Coronary artery (tissue), 2 donors: ENCODE data around the gene DNAH8.

ENCODE experiments used
- DNase-seq: peaks from one replicate; pipeline ENCODE4 v3.0.0-alpha.2; 2017; ENCODE audit warnings: low spot score
- H3K27ac ChIP-seq, 2 donors: fragments of 200-600 bp; sonication (generic); one replicate each; pipeline ENCODE4 v1.5.1; 2016 to 2019
- H3K4me3 ChIP-seq: fragments of 200-600 bp; sonication (generic); 2 replicates; pipeline ENCODE4 v1.5.1; 2016; ENCODE audit warnings: mild to moderate bottlenecking, moderate library complexity
- CTCF ChIP-seq: fragments of 200-600 bp; sonication (generic); IDR thresholded peaks from one replicate; pipeline ENCODE4 v1.5.1; 2019; ENCODE audit warnings: antibody characterized with exemption

The DNAH8 gene

DNA sequence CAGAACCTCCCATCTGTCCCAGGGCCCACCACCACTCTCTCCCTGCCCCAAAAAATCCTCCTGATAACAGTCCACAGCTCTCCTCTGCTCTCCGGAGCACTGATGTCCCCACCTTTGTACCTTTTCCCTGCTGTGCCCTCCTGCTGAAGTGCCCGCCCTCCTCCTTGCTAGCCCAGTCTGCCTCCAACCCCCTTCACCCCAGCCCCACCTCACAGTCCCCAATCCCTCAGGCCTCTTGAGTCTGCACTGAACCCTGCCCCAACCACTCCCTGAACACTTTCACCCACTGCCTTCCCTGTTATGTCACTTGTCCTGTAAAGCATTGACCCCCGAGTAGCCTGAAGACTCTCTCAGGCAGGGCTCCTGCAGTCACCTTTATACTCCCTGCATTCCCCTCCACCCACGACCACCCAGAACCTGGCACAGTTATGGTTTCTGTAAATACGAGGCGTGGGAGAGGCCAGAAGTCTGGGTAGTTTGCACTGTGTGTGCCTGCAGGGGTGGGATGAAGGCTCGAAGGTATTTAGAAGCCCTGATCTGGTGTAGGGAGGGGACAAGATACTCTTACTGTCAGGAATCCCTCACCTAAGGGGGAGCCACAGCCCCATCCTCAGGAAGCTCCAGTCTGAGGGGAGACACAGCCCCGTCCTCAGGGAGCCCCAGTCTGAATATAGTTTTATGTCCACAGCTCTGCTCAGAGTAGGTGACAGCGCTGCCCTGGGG lies 338.9 kb downstream of the DNAH8 start:
- no peak for DNase-seq
- Histone ChIP-seq H3K4me3 (no peak overlapping the region), H3K27ac (no peak overlapping the region)
- no peak for TF ChIP-seq CTCF

- no peak for DNase-seq
- no peak for TF ChIP-seq CTCF
- Histone ChIP-seq H3K27ac (no peak overlapping the region), H3K4me3 (no peak overlapping the region)
Observed at GRCh38 chr6:39054577-39055142, 339.5 kb downstream of the DNAH8 start.

GRCh38 chr6:39055661-39056060 lies 340.6 kb downstream of the DNAH8 start:
- no peak for DNase-seq
- Histone ChIP-seq H3K27ac (no peak overlapping the region), H3K4me3 (no peak overlapping the region)
- no peak for TF ChIP-seq CTCF

DNA sequence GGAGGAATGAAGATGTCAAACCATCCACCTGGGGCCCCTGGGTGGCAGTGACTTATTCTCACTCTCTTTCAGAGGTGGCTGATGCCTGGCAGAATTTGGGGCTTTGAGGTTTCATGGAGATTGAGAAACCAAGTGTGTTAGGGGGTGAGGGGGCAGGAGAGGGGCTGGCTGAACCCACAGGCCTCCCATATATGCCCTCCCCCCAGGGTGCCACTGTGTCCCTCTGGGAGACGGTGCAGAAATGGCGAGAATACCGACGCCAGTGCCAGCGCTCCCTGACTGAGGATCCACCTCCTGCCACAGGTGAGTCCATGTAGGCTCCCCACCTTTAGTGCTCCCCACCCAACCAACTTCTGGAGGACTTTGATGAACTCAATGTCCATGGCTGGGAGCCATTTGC lies 341.1 kb downstream of the DNAH8 start:
- TF ChIP-seq CTCF, result no peak
- no peak for DNase-seq
- Histone ChIP-seq H3K27ac (no peak overlapping the region), H3K4me3 (no peak overlapping the region)

DNA sequence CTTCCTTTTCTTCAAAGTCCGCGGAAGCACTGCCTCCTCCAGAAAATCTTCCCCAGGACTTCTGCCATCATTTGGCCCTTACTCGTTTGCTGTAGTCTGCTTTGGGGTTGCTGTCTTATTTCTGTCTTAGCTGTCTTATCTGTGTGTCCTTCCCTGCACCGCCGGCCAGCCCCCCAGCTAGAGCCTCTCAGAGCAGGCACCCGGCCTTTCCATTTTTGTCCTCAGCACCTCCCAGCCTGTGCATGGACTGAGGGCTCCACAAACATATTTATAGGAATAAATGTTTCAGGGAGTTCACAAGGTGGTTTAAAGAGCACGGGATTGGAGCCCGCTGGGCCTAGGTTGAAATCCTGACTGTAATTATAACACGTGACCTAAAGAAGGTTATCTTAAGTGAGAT lies 341.6 kb downstream of the DNAH8 start:
- H3K27ac ChIP-seq, result no peak overlapping the region
- H3K4me3 ChIP-seq, result no peak overlapping the region
- TF ChIP-seq CTCF, result no peak
- no peak for DNase-seq

DNA sequence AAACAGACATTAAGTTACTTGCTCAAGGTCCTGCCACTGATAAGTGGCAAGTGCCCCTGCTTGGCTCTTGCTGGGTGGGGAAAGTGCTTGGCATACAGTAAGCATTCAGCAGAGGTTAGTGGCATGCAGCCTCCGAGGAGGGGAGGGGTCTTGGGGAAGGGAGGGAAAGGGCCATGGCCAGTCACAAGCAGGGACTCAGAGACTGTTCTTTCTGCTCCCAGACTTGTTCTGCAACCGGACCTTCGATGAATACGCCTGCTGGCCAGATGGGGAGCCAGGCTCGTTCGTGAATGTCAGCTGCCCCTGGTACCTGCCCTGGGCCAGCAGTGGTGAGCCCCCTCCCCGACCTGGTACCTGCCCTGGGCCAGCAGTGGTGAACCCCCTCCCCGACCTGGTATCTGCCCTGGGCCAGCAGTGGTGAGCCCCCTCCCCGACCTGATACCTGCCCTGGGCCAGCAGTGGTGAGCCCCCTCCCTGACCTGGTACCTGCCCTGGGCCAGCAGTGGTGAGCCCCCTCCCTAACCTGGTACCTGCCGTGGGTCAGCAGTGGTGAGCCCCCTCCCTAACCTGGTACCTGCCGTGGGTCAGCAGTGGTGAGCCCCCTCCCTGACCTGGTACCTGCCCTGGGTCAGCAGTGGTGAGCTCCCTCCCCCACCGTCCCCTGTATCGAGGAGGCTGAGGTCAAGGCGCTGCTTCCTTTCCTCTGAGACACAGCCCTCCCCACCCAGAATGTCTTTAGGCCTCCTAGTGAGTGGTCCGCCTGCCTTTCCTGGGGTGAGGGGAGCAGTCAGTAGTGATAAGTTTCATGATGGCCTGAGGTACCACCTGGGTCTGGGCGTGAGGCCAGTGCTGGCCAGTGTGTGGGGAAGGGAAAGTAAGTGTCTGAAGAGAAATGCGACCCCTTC lies 342.4 kb downstream of the DNAH8 start:
- no peak for TF ChIP-seq CTCF

More for the DNA sequence above, 342.4 kb downstream of the DNAH8 start:
- DNase-seq, result no peak
- Histone ChIP-seq H3K4me3 (no peak overlapping the region), H3K27ac (no peak overlapping the region)
